NCI-H1092 (cell line): ENCODE data around the gene COX11.

Experiments
- DNase-seq: peaks from one replicate; lab custom pipeline; 2025; lab: John Stamatoyannopoulos, UW

COX11 gene

GRCh38 chr17:54967621-54968261 is 713 bp downstream of the COX11 start:
- DNase-seq = no peak

GRCh38 chr17:54956791-54957190 is 11.7 kb downstream of the COX11 start:
- DNase-seq = no peak

DNA sequence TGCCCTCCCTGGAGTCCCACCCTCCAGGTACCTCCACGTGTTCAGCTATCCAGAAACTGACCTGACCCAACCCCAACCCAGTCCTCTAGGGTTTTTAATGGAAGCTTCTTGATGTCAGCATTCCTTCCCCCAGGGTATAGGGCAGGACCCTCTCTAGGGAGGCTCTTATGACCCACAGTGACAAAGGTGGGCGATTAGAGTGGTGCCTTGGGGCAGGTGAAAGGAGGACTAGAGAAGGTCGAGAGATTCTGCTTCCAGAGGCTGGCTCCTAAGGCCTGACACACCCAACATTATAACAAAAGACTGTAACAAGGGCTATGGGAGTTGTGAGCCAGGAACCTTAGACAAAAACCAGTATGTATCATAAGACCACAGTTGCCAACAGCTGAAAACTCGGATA is 17.2 kb downstream of the COX11 start:
- no peak for DNase-seq

DNA sequence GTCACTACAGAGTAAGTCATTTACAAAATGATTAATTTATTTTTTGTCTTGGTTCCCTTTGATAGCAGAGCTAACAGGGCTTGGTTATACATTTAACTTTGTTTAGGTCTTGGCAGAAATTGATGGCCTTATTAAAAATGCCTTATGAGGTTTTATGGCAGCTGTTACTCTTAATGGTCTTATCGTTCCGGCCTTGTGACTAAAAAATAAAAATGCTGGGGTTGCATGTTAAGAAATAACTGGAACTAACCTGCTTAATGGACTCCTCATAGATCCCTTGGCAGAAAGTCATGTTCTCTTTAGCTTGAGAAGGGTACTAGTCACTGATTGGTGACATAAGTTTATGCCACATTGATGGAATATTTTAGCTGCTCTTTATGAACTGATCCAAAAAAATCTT is 18.3 kb downstream of the COX11 start:
- no peak for DNase-seq

- DNase-seq = no peak
Observed at GRCh38 chr17:54948380-54948779, 20.1 kb downstream of the COX11 start.

- no peak for DNase-seq
Observed at GRCh38 chr17:54947396-54947795, 21.1 kb downstream of the COX11 start.

DNA sequence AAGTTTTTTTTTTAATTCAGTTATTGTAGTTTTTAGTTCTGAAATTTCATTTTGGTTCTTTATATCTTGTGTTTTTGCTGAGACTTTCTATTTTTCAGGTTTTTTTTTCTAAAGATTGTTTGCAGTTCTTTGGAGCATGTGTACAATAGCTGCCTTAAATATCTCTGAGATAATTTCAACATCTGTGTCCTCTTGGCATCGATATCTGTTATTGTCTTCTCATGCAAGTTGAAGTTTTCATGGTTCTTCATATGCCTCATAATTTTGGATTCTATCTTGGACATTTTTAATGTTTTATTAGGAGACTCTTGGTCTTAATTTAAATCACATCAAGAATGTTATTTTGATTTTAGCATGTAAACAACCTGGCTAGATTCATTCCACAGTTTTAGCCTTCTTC is 22.8 kb downstream of the COX11 start:
- no peak for DNase-seq

DNA sequence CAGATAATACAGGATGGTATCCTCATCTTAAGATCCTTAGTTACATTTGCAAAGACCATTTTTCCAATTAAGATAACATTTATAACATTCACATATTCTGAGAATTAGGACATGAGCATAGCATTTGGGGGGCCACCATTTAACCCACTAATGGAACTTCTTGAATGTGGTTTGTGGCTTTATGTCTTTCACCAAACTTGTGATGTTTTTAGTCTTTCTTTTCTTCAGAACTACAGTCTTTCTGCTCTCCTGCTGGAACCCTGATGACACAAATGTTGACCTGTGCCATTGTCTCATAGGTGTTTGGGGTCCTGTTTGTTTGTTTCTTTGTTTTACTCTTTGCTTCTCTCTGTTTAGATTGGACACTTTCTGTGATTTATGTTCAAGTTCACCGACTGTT is 23.2 kb downstream of the COX11 start:
- no peak for DNase-seq

DNA sequence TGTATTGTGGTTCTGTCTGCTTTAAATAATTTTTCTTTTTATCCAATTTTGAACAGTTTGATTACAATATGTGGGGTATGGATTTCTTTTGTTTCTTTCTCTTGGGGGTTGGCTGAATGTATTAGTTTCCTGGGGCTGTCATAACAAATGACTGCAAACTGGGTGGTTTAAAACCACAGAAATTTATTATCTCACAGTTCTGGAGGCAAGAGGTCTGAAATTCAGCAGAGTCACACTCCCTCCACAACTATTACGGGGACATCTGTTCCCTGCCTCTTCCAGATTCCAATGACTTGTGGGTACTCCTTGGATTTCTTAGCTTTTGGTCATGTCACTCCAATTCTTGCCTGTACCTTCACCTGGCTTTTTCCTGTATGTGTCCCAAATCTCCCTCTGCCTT is 23.7 kb downstream of the COX11 start:
- DNase-seq = no peak

- no peak for DNase-seq
Observed at GRCh38 chr17:54941285-54941684, 27.2 kb downstream of the COX11 start.

DNA sequence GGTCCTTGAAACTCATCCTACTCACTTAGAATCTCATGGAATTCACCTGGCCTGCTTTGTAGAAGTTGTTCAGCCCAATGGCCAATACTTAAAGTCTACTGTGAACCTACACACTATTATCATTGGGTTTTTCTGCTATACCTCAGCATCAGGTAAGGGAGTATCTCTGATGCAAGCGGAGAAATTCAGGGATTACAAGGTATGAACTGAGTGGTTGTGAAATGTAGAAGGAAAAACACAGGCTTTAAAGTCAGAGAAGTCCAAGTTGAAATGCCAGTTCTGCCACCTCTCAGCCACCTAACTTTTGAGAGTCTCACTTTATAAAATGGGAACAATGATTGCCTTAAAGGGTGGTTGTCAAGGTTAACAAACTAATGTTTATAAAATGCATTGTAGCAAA is 31.0 kb downstream of the COX11 start:
- DNase-seq = no peak

- DNase-seq = no peak
Observed at GRCh38 chr17:54937018-54937417, 31.4 kb downstream of the COX11 start.

- DNase-seq = no peak
Observed at GRCh38 chr17:54935471-54935870, 33.0 kb downstream of the COX11 start.

DNA sequence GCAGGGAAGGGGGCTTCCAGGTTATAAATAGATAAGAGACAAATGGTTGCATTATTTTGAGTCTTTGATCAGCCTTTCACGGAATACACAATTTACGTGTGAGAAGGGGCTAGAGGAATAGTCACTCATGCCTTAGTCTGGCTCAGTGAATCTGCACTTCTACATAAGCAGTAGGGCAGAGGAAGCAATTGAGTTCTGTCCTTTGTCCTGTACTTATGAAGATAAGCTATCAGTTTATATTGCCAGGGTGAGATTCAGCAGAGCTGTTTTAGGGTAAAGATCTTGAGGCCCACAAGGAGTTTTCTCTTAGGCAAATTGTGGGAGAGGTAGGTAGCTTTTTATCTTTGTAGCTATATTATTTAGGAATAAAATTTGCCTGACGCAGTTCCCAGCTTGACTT is 34.5 kb downstream of the COX11 start:
- no peak for DNase-seq

DNA sequence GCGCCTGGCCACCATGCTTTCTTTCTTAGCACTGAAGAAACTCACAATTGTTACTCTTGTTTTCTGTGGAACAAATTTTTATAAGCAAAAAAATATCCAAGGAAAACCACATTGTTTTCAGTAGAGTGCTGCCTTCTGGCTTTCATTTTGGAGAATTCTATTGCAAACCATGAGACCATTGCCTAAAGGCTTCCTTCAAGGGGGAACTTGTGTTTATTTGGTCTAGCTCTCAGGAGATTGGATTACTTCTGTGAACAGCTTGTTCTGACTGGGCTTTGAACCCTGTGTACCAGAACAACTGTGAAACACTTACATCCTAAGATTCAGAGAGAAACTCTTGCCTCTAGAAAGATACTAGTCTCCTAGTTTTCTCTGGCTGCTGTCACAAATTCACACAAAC is 35.7 kb downstream of the COX11 start:
- DNase-seq = no peak

- no peak for DNase-seq
Observed at GRCh38 chr17:54927525-54927924, 40.9 kb downstream of the COX11 start.

DNA sequence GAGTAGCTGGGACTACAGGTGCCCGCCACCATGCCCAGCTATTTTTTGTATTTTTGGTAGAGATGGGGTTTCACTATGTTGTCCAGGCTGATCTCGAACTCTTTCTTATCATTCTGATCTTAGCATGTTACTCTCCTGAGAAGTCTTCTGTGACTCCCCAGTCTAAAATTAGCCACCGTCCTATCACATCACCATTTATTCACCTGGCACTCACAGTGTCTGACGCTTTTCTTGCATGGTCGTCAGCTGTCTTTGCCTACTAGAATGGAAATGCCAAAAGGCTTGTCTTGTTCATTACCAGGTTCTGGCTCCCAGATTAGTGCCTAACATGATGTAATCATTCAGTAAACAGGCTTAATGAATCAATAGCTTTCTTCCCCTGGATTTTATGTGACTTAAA is 44.0 kb downstream of the COX11 start:
- no peak for DNase-seq

DNA sequence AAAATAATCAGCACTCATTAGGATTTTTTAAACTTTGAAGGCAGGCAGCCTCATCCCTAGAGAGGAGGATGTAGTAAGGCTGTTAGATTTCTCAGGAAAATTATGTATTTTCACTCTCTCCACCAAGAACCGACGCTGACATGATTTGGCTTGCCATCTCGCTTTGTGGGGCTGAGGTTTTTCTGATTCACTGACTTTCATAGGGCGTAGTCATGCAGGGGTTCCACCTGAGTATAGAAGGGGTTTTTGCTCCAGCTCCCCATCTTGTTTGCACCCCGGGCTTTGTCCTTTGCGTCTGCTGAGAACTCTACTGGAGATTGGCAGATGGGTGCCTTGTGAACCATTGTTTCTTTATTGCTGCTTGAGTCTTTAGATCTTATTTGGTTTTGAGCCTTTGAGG is 47.6 kb downstream of the COX11 start:
- no peak for DNase-seq

DNA sequence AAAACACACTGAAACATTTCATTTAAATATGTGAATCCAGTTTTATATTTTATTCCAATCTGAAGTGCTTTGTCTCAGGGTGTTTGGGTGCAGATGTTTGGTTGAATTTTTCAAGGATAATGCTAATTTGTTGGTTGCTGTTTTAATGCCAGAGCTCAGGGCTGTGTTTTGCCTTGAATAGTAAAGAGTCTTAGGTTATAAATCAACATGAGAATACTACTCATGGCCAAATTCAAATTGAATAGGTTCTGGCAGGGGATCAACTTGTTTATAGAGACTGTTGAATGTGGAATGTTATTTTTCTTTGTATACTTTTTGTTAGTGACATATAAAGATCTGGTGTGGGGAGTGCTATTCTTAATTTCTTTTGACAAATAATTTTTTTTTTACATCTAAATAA is 49.0 kb downstream of the COX11 start:
- DNase-seq = no peak

GRCh38 chr17:54916721-54917120 is 51.7 kb downstream of the COX11 start:
- no peak for DNase-seq
